GM21526 (cell line): Measurements from ENCODE around the gene POLR1D.

Experiments
- ATAC-seq: cut with Tn5 transposase; IDR thresholded peaks from one replicate; pipeline ENCODE4 v1.9.1; 2021; ENCODE audit warnings: moderate library complexity; ENCODE audit not compliant: unreplicated experiment, low FRiP score

The POLR1D gene

GRCh38 chr13:27621366-27622101 lies at the start of gene POLR1D:
Gene POLR1D, plus strand, starts transcription at chr13:27621892. Its CDS starts 92 bp downstream, at chr13:27621984.
- ATAC-seq = peak; percentile 64

GRCh38 chr13:27572234-27572901 lies 49.3 kb upstream of the POLR1D start:
- ATAC-seq = no peak

GRCh38 chr13:27573265-27573664 lies 48.4 kb upstream of the POLR1D start:
- ATAC-seq = no peak

- ATAC-seq = no peak
These were observed 47.0 kb upstream of the POLR1D start for GRCh38 chr13:27574661-27575060.

GRCh38 chr13:27578121-27579030 lies 43.3 kb upstream of the POLR1D start:
- ATAC-seq = no peak

- ATAC-seq = no peak
These were observed 38.0 kb upstream of the POLR1D start for GRCh38 chr13:27583645-27584044.

- ATAC-seq = no peak
These were observed 34.5 kb upstream of the POLR1D start for GRCh38 chr13:27587095-27587746.

- no peak for ATAC-seq
These were observed 33.3 kb upstream of the POLR1D start for GRCh38 chr13:27588405-27588804.

GRCh38 chr13:27592865-27593264 lies 28.8 kb upstream of the POLR1D start:
- no peak for ATAC-seq

- no peak for ATAC-seq
These were observed 28.4 kb upstream of the POLR1D start for GRCh38 chr13:27593267-27593666.

- ATAC-seq = no peak
These were observed 26.5 kb upstream of the POLR1D start for GRCh38 chr13:27595055-27595811.

- ATAC-seq = no peak
These were observed 22.6 kb upstream of the POLR1D start for GRCh38 chr13:27599096-27599495.

- ATAC-seq = no peak
These were observed 21.7 kb upstream of the POLR1D start for GRCh38 chr13:27599845-27600553.

- no peak for ATAC-seq
These were observed 21.0 kb upstream of the POLR1D start for GRCh38 chr13:27600711-27601110.

- ATAC-seq = no peak
These were observed 20.5 kb upstream of the POLR1D start for GRCh38 chr13:27601208-27601607.

GRCh38 chr13:27601803-27602202 lies 19.9 kb upstream of the POLR1D start:
- ATAC-seq = no peak

- ATAC-seq = no peak
These were observed 16.6 kb upstream of the POLR1D start for GRCh38 chr13:27605099-27605498.

GRCh38 chr13:27605610-27606200 lies 16.0 kb upstream of the POLR1D start:
- no peak for ATAC-seq

GRCh38 chr13:27607125-27607524 lies 14.6 kb upstream of the POLR1D start:
- no peak for ATAC-seq
